ENCODE measurements around the gene INCA1. TPM values are rescaled to one million over a fixed set of nuclear protein-coding genes. Genes with fewer than 3 reads are reported as not detected.

The INCA1 gene
- total RNA-seq, 1 experiment from 2014 or later, result 1.3 TPM

- Histone ChIP-seq H2AK5ac (ENCODE audit: insufficient read length, low read length) (no peak overlapping the region), H4K91ac (ENCODE audit: insufficient read length, low read depth, low read length) (no peak overlapping the region), H2BK15ac (ENCODE audit: low read depth, low read length) (no peak overlapping the region), H2BK20ac (ENCODE audit: low read depth, low read length, poor library complexity, severe bottlenecking) (no peak overlapping the region), H3K79me2 (ENCODE audit: insufficient read depth, low read length) (peaks cover 4% of the 10 kb centered on the region; the same call in 1 of the 2 replicates), H3K4me1 (ENCODE audit: insufficient read depth, low read length) (peaks cover 2% of the 10 kb centered on the region), H3T11ph (ENCODE audit: low read length) (no peak overlapping the region), H3K79me1 (ENCODE audit: insufficient read depth, low read depth, low read length, poor library complexity, severe bottlenecking) (peaks cover 8% of the 10 kb centered on the region), H4K8ac (replicated peaks; ENCODE audit: insufficient read length, low read depth, low read length) (no peak overlapping the region), H3K27me3 (ENCODE audit: insufficient read depth, low read length) (no peaks in the 10 kb centered on the region; the same call in 1 of the 2 replicates), H2BK12ac (ENCODE audit: insufficient read length, low read depth, low read length) (no peak overlapping the region), H2BK5ac (ENCODE audit: insufficient read length, low read length) (no peak overlapping the region), H2AFZ (ENCODE audit: low read length) (no peak overlapping the region), H2BK120ac (ENCODE audit: low read depth, low read length, poor library complexity, severe bottlenecking) (no peak overlapping the region), H3K18ac (ENCODE audit: insufficient read length, low read depth, low read length) (no peak overlapping the region), H3K4ac (ENCODE audit: low read depth, low read length) (no peak overlapping the region), H3K14ac (ENCODE audit: insufficient read depth, low read length) (no peak overlapping the region), H3K56ac (ENCODE audit: insufficient read length, low read depth, low read length) (no peak overlapping the region), H3K27ac (ENCODE audit: insufficient read length, low read depth, low read length) (no peak overlapping the region), H3K23me2 (ENCODE audit: insufficient read length, low read depth, low read length, poor library complexity, severe bottlenecking) (peaks cover 14% of the 10 kb centered on the region), H3K4me2 (ENCODE audit: insufficient read depth, insufficient read length, low read length) (no peak overlapping the region), H3K9ac (ENCODE audit: extremely low read depth, insufficient read length, low read length) (no peak overlapping the region), H3K9me3 (ENCODE audit: control insufficient read depth, low read depth, low read length) (no peaks in the 10 kb centered on the region), H4K20me1 (ENCODE audit: control insufficient read depth, insufficient read depth, insufficient read length) (no peaks in the 10 kb centered on the region), H4K5ac (ENCODE audit: insufficient read length, low read depth, low read length) (no peak overlapping the region), H3K23ac (ENCODE audit: insufficient read length, low read depth, low read length) (no peak overlapping the region)
- TF ChIP-seq CTCF (conservative IDR thresholded peaks at IDR 0.05), result no peak
- H3K9me3 Mint-ChIP-seq, result no peaks in the 10 kb centered on the region
- peaks cover 36 to 49% (median 48%) of the 10 kb centered on the region in 3 experiments for H3K36me3 Mint-ChIP-seq (ENCODE audit: insufficient read depth in 1 of 3, low read depth in 3 of 3)
- H3K4me1 Mint-ChIP-seq, result peaks cover 12 to 20% of the 10 kb centered on the region in 2 experiments
- H3K4me3 Mint-ChIP-seq, result peak overlapping the region; percentile 19 to 88; a peak in 2 of 5 replicates
- DNase-seq, result no peak
- H3K27me3 Mint-ChIP-seq (ENCODE audit: low read depth), result peaks cover 14% of the 10 kb centered on the region
- no peak overlapping the region; a peak in 2 of 7 replicates for H3K27ac Mint-ChIP-seq
- WGBS (ENCODE audit: extremely low coverage, insufficient read length, low lambda C conversion rate), result no CpG with 5 or more reads among the region's 11 CpGs
Observed at GRCh38 chr17:5000237-5000639, 2.9 kb upstream of the INCA1 start.

Data from H9 (cell line).